SH-SY5Y (cell line): Measurements from ENCODE around the gene RTP2.

Source experiments
- GATA2 ChIP-seq: IDR thresholded peaks from 2 replicates; pipeline ENCODE4 v1.6.1; 2011; ENCODE audit warnings: mild to moderate bottlenecking, low read depth, low read length
- GATA3 ChIP-seq: IDR thresholded peaks from 2 replicates; pipeline ENCODE4 v1.6.1; 2011; ENCODE audit warnings: low read depth, mild to moderate bottlenecking, low read length, moderate library complexity

- TF ChIP-seq GATA2 (no peak), GATA3 (no peak)
These were observed 22.9 kb upstream of the RTP2 start for GRCh38 chr3:187725224-187725623.
